ENCODE data around the gene RAB10.

RAB10 gene

DNA sequence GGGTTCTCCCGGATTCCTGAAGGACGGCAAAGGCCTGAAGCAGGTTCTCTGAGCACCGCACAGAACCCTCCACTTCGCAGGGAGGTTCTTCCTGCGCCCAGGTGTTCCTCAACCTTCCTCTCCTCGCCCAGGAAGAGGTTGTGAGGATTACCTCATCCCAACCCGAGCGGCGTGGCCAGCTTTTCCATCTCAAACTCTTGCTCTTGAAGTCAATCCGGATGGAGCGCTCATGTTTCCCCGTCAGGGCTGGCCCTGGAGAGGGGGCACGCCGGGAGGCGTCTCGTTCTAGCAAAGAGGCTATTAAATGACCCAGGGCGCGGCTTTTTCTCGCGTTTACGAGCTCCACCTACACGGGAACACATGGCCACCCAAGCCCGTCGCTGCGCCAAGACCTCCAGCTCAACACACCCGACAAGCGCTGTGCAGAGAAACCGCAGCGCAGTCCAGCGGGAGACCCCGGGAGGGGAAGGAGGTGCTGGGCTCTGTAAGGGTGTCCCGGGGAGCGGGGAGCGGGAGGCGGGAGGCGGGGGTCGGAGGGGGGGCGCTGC, 540 bp upstream of the RAB10 start:
- DNase-seq (ENCODE audit: low read depth): peak; percentile 84
- peak overlapping the region; percentile 100 for H3K4me3 ChIP-seq (replicated peaks; ENCODE audit: low read depth, low read length)
- TF ChIP-seq, protein P1, sequence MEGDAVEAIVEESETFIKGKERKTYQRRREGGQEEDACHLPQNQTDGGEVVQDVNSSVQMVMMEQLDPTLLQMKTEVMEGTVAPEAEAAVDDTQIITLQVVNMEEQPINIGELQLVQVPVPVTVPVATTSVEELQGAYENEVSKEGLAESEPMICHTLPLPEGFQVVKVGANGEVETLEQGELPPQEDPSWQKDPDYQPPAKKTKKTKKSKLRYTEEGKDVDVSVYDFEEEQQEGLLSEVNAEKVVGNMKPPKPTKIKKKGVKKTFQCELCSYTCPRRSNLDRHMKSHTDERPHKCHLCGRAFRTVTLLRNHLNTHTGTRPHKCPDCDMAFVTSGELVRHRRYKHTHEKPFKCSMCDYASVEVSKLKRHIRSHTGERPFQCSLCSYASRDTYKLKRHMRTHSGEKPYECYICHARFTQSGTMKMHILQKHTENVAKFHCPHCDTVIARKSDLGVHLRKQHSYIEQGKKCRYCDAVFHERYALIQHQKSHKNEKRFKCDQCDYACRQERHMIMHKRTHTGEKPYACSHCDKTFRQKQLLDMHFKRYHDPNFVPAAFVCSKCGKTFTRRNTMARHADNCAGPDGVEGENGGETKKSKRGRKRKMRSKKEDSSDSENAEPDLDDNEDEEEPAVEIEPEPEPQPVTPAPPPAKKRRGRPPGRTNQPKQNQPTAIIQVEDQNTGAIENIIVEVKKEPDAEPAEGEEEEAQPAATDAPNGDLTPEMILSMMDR (IDR thresholded peaks at IDR 0.05; ENCODE audit: low read length, missing control alignments): no peak

DNA sequence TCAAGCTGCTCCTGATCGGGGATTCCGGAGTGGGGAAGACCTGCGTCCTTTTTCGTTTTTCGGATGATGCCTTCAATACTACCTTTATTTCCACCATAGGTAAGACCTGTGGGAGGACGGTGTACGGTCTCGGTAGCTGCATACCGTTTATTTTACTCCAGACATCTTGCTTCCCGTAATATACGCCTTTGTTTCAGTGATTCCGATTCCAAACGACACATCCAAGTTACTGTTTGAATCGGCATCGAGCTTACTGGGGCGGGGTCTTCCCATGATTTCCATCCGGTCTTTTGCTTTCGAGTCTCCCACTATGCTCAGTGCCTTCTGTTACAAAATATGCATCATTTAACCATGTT, 731 bp downstream of the RAB10 start:
- H3K4me3 ChIP-seq (replicated peaks; ENCODE audit: low read depth, low read length): peak overlapping the region; percentile 100
- peak; percentile 19 for DNase-seq (ENCODE audit: low read depth)
- TF ChIP-seq, protein P1 (IDR thresholded peaks at IDR 0.05; ENCODE audit: low read length, missing control alignments): no peak

DNA sequence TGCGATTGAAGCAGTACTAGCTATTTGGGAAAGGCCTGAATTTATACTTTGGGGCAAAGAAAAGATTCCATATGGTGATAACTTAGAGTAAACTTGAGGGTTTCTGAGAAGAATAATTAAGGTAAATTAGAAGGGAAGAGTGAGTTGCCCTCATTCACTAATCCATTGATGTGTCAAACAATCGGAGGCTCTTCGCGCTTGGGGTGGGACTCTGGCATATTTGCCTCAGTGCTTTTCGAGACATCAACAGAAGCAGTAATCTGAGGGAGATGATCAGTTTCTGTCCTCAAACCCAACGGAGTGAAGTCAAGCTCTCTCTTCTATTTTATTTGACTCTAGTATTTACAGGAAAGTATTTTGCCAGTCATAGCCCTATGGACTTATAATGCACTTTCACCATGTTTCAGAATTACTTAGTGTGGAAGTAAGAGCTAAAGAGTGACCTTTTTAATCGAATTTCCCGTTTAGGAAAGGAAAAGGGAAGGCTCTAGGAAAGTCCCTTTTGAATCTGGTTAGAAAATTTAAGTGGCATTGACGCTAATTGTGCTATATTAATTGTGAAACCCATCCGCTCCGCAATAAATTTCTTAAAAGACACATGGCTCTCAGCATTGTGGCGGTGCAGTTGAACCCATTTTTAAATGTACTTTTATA, 1.3 kb downstream of the RAB10 start:
- no peak for DNase-seq (ENCODE audit: low read depth)
- peak overlapping the region; percentile 100 for H3K4me3 ChIP-seq (replicated peaks; ENCODE audit: low read depth, low read length)
- TF ChIP-seq, protein P1 (IDR thresholded peaks at IDR 0.05; ENCODE audit: low read length, missing control alignments): no peak

DNA sequence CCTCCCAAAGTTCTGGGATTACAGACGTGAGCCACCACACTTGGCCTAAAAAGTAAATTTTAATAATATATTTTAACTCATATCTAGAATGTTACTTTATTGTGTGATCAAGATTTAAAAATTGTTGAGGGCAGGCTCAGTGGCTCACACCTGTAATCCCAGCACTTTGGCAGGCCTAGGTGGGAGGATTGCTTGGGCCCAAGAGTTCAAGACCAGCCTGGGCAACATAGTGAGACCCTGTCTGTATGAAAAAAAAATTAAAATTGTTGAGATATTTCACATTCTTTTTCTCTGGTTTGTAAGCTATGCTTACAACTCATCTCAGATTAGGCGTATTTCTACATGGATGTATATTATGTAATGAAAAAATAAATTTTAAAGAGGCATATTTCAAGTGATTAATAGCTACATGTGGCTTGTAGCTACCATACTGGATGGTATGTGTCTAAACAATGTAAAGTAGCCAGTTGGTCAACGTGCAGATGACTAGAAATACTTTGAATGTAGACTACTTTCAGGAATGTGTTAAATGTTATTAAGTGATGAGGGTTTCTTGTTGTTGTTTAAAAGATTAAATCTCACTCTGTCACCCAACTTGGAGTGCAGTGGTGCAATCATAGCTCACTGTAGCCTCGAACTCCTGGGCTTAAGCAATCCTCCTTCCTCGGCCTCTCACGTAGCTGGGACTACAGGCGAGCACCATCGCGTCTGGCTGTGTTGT, 5.9 kb downstream of the RAB10 start:
- no peak for DNase-seq (ENCODE audit: low read depth)
- TF ChIP-seq, protein P1 (IDR thresholded peaks at IDR 0.05; ENCODE audit: low read length, missing control alignments): no peak
- H3K4me3 ChIP-seq (replicated peaks; ENCODE audit: low read depth, low read length): no peak overlapping the region

DNA sequence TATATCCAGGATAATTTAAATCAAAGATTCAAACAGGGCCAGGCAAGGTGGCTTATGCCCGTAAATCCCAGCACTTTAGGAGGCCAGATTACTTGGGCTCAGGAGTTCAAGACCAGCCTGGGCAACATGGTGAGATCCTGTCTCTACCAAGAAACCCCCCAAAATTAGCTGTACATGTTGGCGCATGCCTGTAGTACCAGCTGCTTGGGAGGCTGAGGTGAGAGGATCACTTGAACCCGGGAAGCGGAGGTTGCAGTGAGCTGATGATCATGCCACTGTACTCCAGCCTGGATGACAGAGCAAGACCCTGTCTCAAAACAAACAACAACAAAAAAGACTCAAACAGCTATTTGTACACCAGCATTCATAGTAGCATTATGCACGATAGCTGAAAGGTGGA, 9.2 kb downstream of the RAB10 start:
- no peak for DNase-seq (ENCODE audit: low read depth)
- H3K4me3 ChIP-seq (replicated peaks; ENCODE audit: low read depth, low read length): no peak overlapping the region
- TF ChIP-seq, protein P1 (IDR thresholded peaks at IDR 0.05; ENCODE audit: low read length, missing control alignments): no peak

DNA sequence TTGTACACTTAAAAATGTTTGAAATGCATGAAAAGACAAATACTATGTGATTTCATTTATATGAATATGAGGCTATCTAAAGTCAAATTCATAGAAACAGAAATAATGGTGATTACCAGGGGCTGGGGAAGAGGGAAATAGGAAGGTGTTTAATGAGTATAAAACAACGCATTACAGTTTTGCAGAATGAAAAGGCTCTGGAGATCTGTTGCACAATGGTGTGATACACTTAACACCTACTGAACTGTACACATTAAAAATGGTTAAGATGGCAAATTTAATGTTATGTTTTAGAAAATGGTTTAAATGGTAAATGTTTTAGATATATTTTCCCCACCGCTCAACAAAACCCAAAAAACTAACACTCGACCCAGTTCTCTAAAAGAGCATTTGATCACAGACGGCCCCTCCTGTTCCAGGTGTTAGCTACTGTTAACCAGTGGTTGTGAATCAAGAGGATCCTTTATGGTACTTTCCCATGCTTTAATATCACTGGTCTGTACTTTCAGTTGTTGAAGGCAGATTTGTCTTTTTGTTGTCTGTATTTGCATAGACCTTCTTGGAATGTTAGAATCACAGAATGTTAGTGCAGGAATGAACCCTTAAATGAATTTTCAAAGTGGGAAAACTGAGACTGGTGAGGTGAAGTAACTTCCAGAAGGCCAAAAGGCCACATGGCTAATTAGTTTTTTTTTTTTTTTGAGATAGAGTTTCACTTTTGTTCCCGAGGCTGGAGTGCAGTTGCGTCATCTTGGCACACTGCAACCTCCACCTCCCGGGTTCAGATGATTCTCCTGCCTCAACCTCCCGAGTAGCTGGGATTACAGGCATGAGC, 10.2 kb downstream of the RAB10 start:
- peak; percentile 39 for DNase-seq (ENCODE audit: low read depth)
- TF ChIP-seq, protein P1 (IDR thresholded peaks at IDR 0.05; ENCODE audit: low read length, missing control alignments): no peak
- H3K4me3 ChIP-seq (replicated peaks; ENCODE audit: low read depth, low read length): peak overlapping the region; percentile 7

All from fibroblast of pulmonary artery (primary cell).